ENCODE results near the gene SPOCK3. TPM values are rescaled to one million over a fixed set of nuclear protein-coding genes. Genes with fewer than 3 reads are reported as not detected.

SPOCK3 gene
- total RNA-seq, 1 experiment from 2014 or later = 1.4 TPM

- no peak overlapping the region for H3K4me3 ChIP-seq (ENCODE audit: low read depth in 2 of 2, low read length in 2 of 2)
- no peaks in the 10 kb centered on the region for H3K27me3 ChIP-seq (ENCODE audit: control insufficient read depth, insufficient read depth, low read length)
- no peak overlapping the region for H3K27ac ChIP-seq (ENCODE audit: low read length)
- ATAC-seq (no peak), DNase-seq (ENCODE audit: low read depth, low spot score) (no peak)
- TF ChIP-seq SIN3A (IDR thresholded peaks at IDR 0.05; ENCODE audit: borderline replicate concordance, insufficient read depth, low read depth, low read length) (no peak), CTCF (IDR thresholded peaks at IDR 0.05) (no peak), TCF7L2 (IDR thresholded peaks at IDR 0.05; ENCODE audit: low read depth, low read length) (no peak), POLR2AphosphoS5 (IDR thresholded peaks at IDR 0.05; ENCODE audit: low read depth, low read length) (no peak), REST (IDR thresholded peaks at IDR 0.05; ENCODE audit: insufficient read depth in 1 of 2, low read depth in 2 of 2, low read length in 1 of 2) (no peak)
- H3K4me1 ChIP-seq (ENCODE audit: control insufficient read depth, insufficient read depth, low read length) = no peaks in the 10 kb centered on the region
- H3K9me3 ChIP-seq (ENCODE audit: control insufficient read depth, insufficient read depth, low read depth, low read length) = no peaks in the 10 kb centered on the region
- BruUV-seq (replicated peaks) = no TSS peak
- ChIA-PET CTCF (no interaction called here), POLR2A (no interaction called here)
- in situ Hi-C loops (cut with HindIII; ENCODE audit: low pct_unique_long_range_greater_than_20kb, low sequenced_read_pairs) = no loop called here
- intact Hi-C loops (cut with micrococcal nuclease; ENCODE audit: unreplicated experiment) = no loop called here
- no peaks in the 10 kb centered on the region for H3K36me3 ChIP-seq (ENCODE audit: control insufficient read depth, insufficient read depth, low read length)
These were observed 277.8 kb downstream of the SPOCK3 start for GRCh38 chr4:166956484-166956883.

GRCh38 chr4:166941629-166942028, 292.7 kb downstream of the SPOCK3 start:
- H3K4me1 ChIP-seq (ENCODE audit: control insufficient read depth, insufficient read depth, low read length) = no peaks in the 10 kb centered on the region
- ChIA-PET POLR2A (no interaction called here), CTCF (no interaction called here)
- BruUV-seq (replicated peaks) = no TSS peak
- no peaks in the 10 kb centered on the region for H3K36me3 ChIP-seq (ENCODE audit: control insufficient read depth, insufficient read depth, low read length)
- ATAC-seq (no peak), DNase-seq (ENCODE audit: low read depth, low spot score) (peak; percentile 7)
- TF ChIP-seq CTCF (IDR thresholded peaks at IDR 0.05) (no peak), REST (IDR thresholded peaks at IDR 0.05; ENCODE audit: insufficient read depth in 1 of 2, low read depth in 2 of 2, low read length in 1 of 2) (no peak), POLR2AphosphoS5 (IDR thresholded peaks at IDR 0.05; ENCODE audit: low read depth, low read length) (no peak), SIN3A (IDR thresholded peaks at IDR 0.05; ENCODE audit: borderline replicate concordance, insufficient read depth, low read depth, low read length) (no peak), TCF7L2 (IDR thresholded peaks at IDR 0.05; ENCODE audit: low read depth, low read length) (no peak)
- intact Hi-C loops (cut with micrococcal nuclease; ENCODE audit: unreplicated experiment) (no loop called here), in situ Hi-C loops (cut with HindIII; ENCODE audit: low pct_unique_long_range_greater_than_20kb, low sequenced_read_pairs) (no loop called here)
- H3K27ac ChIP-seq (ENCODE audit: low read length) = no peak overlapping the region
- no peaks in the 10 kb centered on the region for H3K9me3 ChIP-seq (ENCODE audit: control insufficient read depth, insufficient read depth, low read depth, low read length)
- no peak overlapping the region for H3K4me3 ChIP-seq (ENCODE audit: low read depth in 2 of 2, low read length in 2 of 2)
- no peaks in the 10 kb centered on the region for H3K27me3 ChIP-seq (ENCODE audit: control insufficient read depth, insufficient read depth, low read length)

Measured in Panc1 (cell line).